GM12892 (cell line): ENCODE data around the gene KREMEN1.

ENCODE experiments used
- POLR2A ChIP-seq: IDR thresholded peaks from 2 replicates; pipeline ENCODE4 v1.6.1; 2011; ENCODE audit warnings: low read depth, low read length, control low read depth
- POLR2AphosphoS5 ChIP-seq: IDR thresholded peaks from 2 replicates; pipeline ENCODE4 v1.6.1; 2011; ENCODE audit warnings: low read depth, low read length, control low read depth
- TAF1 ChIP-seq: IDR thresholded peaks from 2 replicates; pipeline ENCODE4 v1.6.1; 2011; ENCODE audit warnings: low read depth, mild to moderate bottlenecking, control low read depth, low read length, borderline replicate concordance

- TF ChIP-seq POLR2AphosphoS5 (no peak), TAF1 (no peak), POLR2A (no peak)
These were observed 56.3 kb downstream of the KREMEN1 start for GRCh38 chr22:29128891-29129807.
